GM12892 (cell line): ENCODE results near the gene GLRX5.

Experiments
- POLR2A ChIP-seq: IDR thresholded peaks from 2 replicates; pipeline ENCODE4 v1.6.1; 2011; ENCODE audit warnings: low read depth, low read length, control low read depth
- POLR2AphosphoS5 ChIP-seq: IDR thresholded peaks from 2 replicates; pipeline ENCODE4 v1.6.1; 2011; ENCODE audit warnings: low read depth, low read length, control low read depth

- TF ChIP-seq POLR2AphosphoS5 (no peak), POLR2A (no peak)
These were observed 25.4 kb upstream of the GLRX5 start for GRCh38 chr14:95509495-95509894.
